GM19099 (cell line): ENCODE results near the gene ARAP1.

Experiments
- POLR2A ChIP-seq: IDR thresholded peaks from 3 replicates; pipeline ENCODE4 v1.6.1; 2011; ENCODE audit warnings: low read depth; ENCODE audit not compliant: insufficient read length; ENCODE audit errors: extremely low read depth

ARAP1 gene

GRCh38 chr11:72669527-72669926 is 82.7 kb downstream of the ARAP1 start:
- TF ChIP-seq POLR2A: no peak

- no peak for TF ChIP-seq POLR2A
Measured at GRCh38 chr11:72668629-72669347, 83.4 kb downstream of the ARAP1 start.

DNA sequence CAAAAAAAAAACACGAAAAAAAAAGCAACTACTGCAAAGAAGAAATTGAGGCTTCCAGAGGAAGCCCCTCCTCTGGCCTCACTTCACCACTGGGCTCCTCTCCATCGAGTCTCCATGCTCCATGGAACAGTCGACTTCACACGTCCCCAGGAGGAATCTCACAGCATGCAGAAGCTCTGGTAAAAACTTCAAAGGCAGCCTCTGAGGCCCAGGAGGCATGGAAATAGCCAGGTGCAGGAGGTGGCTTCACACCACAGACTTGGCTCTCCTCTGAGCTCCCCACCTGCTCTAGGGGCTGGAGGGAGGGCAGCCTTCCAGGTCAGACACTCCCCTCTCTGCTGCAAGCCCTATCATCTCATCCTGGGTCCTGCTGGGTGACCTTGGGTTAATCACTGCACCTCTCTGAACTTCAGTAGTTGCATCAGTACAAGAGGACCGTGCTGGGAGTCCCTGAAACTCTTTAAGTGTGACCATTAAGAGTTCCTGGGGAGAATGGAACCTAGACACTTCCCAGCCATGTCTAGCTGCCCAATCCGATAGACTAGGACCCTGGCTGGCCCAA is 86.2 kb downstream of the ARAP1 start:
- TF ChIP-seq POLR2A: no peak

DNA sequence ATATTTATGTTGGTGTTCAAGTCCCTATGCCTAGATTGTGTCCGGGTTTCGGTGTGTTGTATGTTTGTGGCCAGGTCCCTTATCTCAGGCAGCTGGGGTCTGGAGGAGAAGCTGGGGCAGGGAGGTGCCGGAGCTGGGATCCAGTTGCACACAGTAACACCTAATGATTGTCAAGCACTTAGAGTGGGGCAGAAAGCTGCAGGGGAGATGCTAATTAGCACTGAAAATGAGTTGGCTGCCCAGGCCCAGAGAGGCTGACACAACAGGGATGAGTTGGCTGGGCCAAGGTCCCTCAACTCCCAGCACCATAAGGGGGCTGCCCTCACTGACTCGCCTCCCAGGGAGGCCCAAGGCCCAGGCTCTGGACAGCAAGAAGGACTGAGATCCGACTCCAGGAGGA is 90.2 kb downstream of the ARAP1 start:
- no peak for TF ChIP-seq POLR2A

GRCh38 chr11:72661486-72661885 is 90.7 kb downstream of the ARAP1 start:
- TF ChIP-seq POLR2A: no peak

DNA sequence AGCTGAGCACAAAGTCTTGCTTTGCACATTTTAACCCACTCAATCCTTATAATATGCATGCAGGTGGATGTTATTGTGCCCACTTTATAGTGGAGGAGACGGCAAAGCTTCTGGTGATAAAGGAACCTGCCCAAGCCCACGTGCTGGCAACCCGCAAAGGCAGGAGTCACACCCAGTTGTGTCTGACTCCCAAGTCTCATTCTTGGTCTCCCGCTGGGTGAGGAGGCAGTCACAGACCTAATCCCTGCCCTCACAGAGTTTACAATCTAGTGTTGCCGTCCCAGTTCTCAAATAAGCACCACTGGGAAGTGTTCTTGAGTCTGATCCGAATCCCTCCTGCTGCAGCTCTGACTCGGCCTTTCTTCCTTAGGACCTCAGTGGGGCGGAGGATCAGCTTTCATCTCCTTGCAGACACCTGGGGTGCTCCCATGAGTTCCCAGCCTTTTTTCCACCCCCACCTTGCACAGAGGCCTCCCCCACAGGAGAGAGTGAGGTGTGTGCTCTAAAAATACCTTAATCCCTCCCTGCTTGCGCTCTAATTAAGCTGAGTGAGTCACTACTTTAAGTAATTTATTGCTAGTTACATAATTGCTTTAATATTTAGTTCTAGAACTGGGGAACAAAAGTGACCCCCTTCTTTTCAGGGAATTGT is 93.1 kb downstream of the ARAP1 start:
- TF ChIP-seq POLR2A: no peak

GRCh38 chr11:72657411-72658100 is 94.7 kb downstream of the ARAP1 start:
- TF ChIP-seq POLR2A: no peak

- no peak for TF ChIP-seq POLR2A
Measured at GRCh38 chr11:72655896-72656464, 96.2 kb downstream of the ARAP1 start.

DNA sequence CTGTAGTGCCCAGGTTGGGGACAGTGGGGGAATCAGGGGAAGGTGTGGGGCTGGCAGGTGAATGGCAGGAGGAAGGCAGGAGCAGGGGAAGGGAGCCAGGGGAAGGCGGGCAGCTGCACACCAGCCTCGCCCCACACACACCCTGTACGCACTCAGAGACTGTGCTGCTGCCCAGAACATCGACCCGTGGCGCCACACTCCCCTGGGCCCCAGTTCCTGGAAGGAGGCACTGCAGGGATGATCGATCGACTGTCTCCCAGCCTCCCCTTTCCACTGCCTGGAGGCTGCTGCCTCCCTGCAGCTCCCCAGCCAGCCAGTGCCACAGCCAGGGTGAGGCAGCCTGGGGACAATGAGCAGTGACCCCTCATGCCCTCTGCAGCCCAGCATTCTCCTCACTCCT is 97.2 kb downstream of the ARAP1 start:
- no peak for TF ChIP-seq POLR2A

- no peak for TF ChIP-seq POLR2A
Measured at GRCh38 chr11:72653649-72654048, 98.6 kb downstream of the ARAP1 start.

- no peak for TF ChIP-seq POLR2A
Measured at GRCh38 chr11:72652873-72653630, 99.2 kb downstream of the ARAP1 start.

DNA sequence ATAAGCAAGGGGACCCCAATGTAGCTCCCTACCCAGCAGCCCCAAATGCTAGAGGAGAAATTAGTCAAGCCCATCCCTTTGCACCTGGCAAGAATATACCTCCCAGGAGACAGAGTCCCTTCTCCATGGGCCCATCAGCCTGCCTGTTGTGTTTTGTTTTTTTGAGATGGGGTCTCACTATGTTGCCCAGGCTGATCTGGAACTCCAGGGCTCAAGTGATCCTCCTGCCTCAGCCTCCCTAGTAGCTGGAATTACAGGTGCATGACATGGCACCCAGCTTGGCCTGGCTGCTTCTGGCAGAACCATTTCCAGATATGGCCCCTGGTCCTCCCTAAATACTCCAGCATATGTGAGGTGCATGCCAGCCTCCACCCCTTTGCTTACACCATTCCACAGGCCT is 100.1 kb downstream of the ARAP1 start:
- no peak for TF ChIP-seq POLR2A

DNA sequence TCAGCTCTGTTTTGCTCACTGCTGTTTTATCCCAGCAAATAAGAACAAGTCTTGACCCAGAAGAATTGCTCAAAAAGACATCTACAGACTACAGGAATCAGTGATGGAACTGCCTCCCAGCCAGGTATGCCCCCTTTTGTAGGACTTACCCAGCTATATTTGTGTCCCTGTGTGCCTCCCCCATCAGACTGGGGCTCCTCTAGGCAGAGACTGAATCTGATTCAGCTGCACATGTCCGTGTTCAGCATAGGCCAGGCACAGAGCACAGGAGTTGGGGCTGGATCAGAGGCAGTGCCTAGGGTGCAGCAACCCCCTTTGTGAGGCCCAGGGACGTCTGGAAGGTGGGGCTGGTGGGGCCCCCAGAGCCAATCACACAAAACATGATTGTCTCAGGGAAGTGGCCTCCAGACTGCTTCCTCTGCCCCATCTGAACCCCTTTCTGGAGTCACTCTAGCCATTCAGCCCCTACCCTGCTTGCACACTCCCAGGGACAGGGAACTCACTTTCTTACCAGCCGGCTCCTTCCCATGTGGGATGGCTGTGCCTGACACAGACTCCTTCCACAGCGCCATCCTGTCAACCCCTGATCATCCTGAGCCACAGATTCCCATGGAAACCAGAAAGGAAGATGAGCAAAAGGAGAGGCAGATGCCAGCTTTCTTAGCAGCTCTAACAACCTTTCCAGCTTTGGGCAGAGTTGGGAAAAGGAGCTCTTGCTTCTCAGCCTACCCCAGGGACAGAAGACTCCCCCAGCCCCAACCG is 102.8 kb downstream of the ARAP1 start:
- no peak for TF ChIP-seq POLR2A
